K562 (cell line): ENCODE measurements around the gene INPP4B. TPM values are rescaled to one million over a fixed set of nuclear protein-coding genes. Genes with fewer than 3 reads are reported as not detected.

Experiments
- ATAC-seq: fragments of 200-7000 bp; cut with Tn5 transposase; 3 replicates; pipeline ENCODE4 v1.9.1; 2020; ENCODE audit warnings: moderate library complexity
- BruUV-seq: library from RNA; stranded (reverse); fragments of 400-500 nt; replicated peaks from 2 replicates; lab custom pipeline; 2021; lab: Mats Ljungman, UMichigan
- CTCF ChIA-PET: fragments of 300-600 bp; formaldehyde crosslinking; extraction: SDS; loops from one replicate; lab custom pipeline; 2021; ENCODE audit warnings: low intra/inter-chr PET ratio; lab: Yijun Ruan, JAX
- POLR2A ChIA-PET: fragments of 300-600, 350-650 bp; sonication (Branson Sonifier 250); formaldehyde crosslinking; extraction: SDS; loops from one replicate; lab custom pipeline; 2021; ENCODE audit warnings: antibody characterized with exemption, inconsistent platforms; lab: Yijun Ruan, JAX
- DNase-seq, 4 experiments: peaks; one replicate each; pipeline versions ENCODE4 v3.0.0 to v3.0.0-alpha.2; 2011 to 2018; ENCODE audit warnings: low spot score in 3 of 4, mixed read lengths in 3 of 4; ENCODE audit errors: extremely low read depth in 1 of 4
- FAIRE-seq: peaks from 2 replicates; lab custom pipeline; 2011; peaks lifted over from hg19 to GRCh38; lab: Jason Lieb, UNC
- H2AFZ ChIP-seq: 2 replicates; pipeline ENCODE4 v1.6.0; 2011; ENCODE audit warnings: low read depth, low read length, control low read depth, inconsistent platforms
- H3K27ac ChIP-seq: fragments of 200-600 bp; 3 replicates; pipeline ENCODE4 v1.8.0; 2011; ENCODE audit warnings: low read depth, mild to moderate bottlenecking, control low read depth, inconsistent platforms, low read length, moderate library complexity, mixed read lengths; ENCODE audit errors: extremely low read depth
- H3K27me3 ChIP-seq, 2 experiments: fragments of 300-600 bp in 1 of 2; 2 replicates in 1 of 2; 3 replicates in 1 of 2; pipeline versions ENCODE4 v1.6.0 to v1.8.0; 2011; ENCODE audit warnings: inconsistent platforms in 2 of 2, low read length in 2 of 2, mild to moderate bottlenecking in 1 of 2, mixed read lengths in 1 of 2, moderate library complexity in 1 of 2; ENCODE audit not compliant: control insufficient read depth in 2 of 2, insufficient read depth in 2 of 2
- H3K36me3 ChIP-seq: fragments of 300-600 bp; 3 replicates; pipeline ENCODE4 v1.8.0; 2011; ENCODE audit warnings: mild to moderate bottlenecking, low read length, inconsistent platforms; ENCODE audit not compliant: control insufficient read depth, insufficient read depth
- H3K4me1 ChIP-seq, 2 experiments: fragments of 200-600 bp in 1 of 2; replicated peaks in 1 of 2; 2 replicates in 1 of 2; 3 replicates in 1 of 2; pipeline versions ENCODE4 v1.5.1 to v1.8.0; 2011; ENCODE audit warnings: inconsistent platforms in 2 of 2, low read length in 2 of 2, mild to moderate bottlenecking in 1 of 2, mixed read lengths in 1 of 2, moderate library complexity in 1 of 2; ENCODE audit not compliant: control insufficient read depth in 2 of 2, insufficient read depth in 2 of 2
- H3K4me2 ChIP-seq: 2 replicates; pipeline ENCODE4 v1.6.1; 2011; ENCODE audit warnings: low read length, control low read depth, inconsistent platforms, mixed read lengths; ENCODE audit not compliant: insufficient read depth
- H3K4me3 ChIP-seq: fragments of 200-600 bp; sonication (generic), shearing (Covaris generic); 2 replicates; pipeline ENCODE4 v1.5.1; 2016; ENCODE audit warnings: control low read depth, inconsistent platforms
- H3K79me2 ChIP-seq: fragments of 200-600 bp; 3 replicates; pipeline ENCODE4 v1.8.0; 2011; ENCODE audit warnings: low read length, inconsistent platforms; ENCODE audit not compliant: control insufficient read depth, insufficient read depth
- H3K9ac ChIP-seq, 2 experiments: 2 replicates each; pipeline versions ENCODE4 v1.6.0 to v1.6.1; 2011; ENCODE audit warnings: low read depth in 2 of 2, low read length in 2 of 2, control low read depth in 1 of 2, inconsistent platforms in 1 of 2, mild to moderate bottlenecking in 1 of 2, mixed read lengths in 1 of 2; ENCODE audit not compliant: insufficient read depth in 1 of 2
- H3K9me1 ChIP-seq: one replicate; pipeline ENCODE4 v1.6.0; 2011; ENCODE audit warnings: inconsistent platforms, mild to moderate bottlenecking, low read length, moderate library complexity; ENCODE audit not compliant: control insufficient read depth, insufficient read depth
- H3K9me3 ChIP-seq: replicated peaks from 2 replicates; pipeline ENCODE4 v1.5.1; 2011; ENCODE audit warnings: low read depth, low read length, inconsistent platforms; ENCODE audit not compliant: control insufficient read depth, insufficient read depth
- H4K20me1 ChIP-seq: replicated peaks from 2 replicates; pipeline ENCODE4 v1.6.1; 2011; ENCODE audit warnings: low read length, inconsistent platforms, mixed read lengths; ENCODE audit not compliant: control insufficient read depth, insufficient read depth
- C11orf30 ChIP-seq: fragments of 450-650 bp; IDR thresholded peaks from 2 replicates; pipeline ENCODE4 v1.6.1; 2016; ENCODE audit warnings: low read depth, mild to moderate bottlenecking
- LEF1 ChIP-seq: fragments of 450-650 bp; IDR thresholded peaks from 2 replicates; pipeline ENCODE4 v1.6.1; 2016; ENCODE audit warnings: mild to moderate bottlenecking
- NONO ChIP-seq, 2 experiments: fragments of 200-400 bp in 1 of 2; fragments of 450-650 bp in 1 of 2; formaldehyde crosslinking in 1 of 2; IDR thresholded peaks; 2 replicates each; pipeline ENCODE4 v1.6.1; 2017; ENCODE audit warnings: low read depth in 2 of 2, mild to moderate bottlenecking in 2 of 2, moderate library complexity in 2 of 2, low read length in 1 of 2
- XRCC4 ChIP-seq: IDR thresholded peaks from one replicate; pipeline ENCODE4 v1.6.1; 2011; ENCODE audit not compliant: insufficient read depth, insufficient read length; ENCODE audit errors: extremely low read depth
- ZNF395 ChIP-seq: fragments of 200-800 bp; sonication (Bioruptor generic); IDR thresholded peaks from 2 replicates; pipeline ENCODE4 v1.6.1; 2017; ENCODE audit warnings: missing genetic modification characterization, missing compliant biosample characterization
- WGBS: fragments of 100-300 bp; shearing (Covaris generic); methylation state at CpG from one replicate; pipeline ENCODE4 v1.1.6; 2016; ENCODE audit warnings: low coverage, mixed read lengths; ENCODE audit not compliant: insufficient coverage; ENCODE audit errors: missing lambda C conversion rate; 5-methylcytosine and 5-hydroxymethylcytosine counted together
- in situ Hi-C: fragments of 300-500 bp; cut with MboI; formaldehyde crosslinking; loops from 4 replicates; pipeline ENCODE4 v1.15.0; 2018; ENCODE audit warnings: inconsistent platforms, mixed read lengths
- intact Hi-C: fragments of 100-400 bp; cut with micrococcal nuclease; formaldehyde crosslinking; loops from 2 replicates; pipeline ENCODE4 v1.14.2; 2022
- polyA plus RNA-seq, 8 experiments: library from polyadenylated mRNA; depleted of rRNA in 4 of 8; stranded (reverse) in 5 of 8; unstranded in 3 of 8; fragments of >200 nt; fragmentation: Nextera tagmentation in 2 of 8; fragmentation: Illumina TruSeq in 1 of 8; extraction: Ambion mirVana in 2 of 8; extraction: Trizol in 1 of 8; gene quantifications; 2 replicates each; pipeline versions ENCODE4 v1.2.1 to v1.2.3, GENCODE V29; 2011 to 2014; ENCODE audit warnings: inconsistent platforms in 1 of 8, missing spikeins in 1 of 8
- total RNA-seq, 7 experiments: library from RNA; depleted of rRNA in 6 of 7; stranded (reverse); fragments of >200 nt in 6 of 7; fragmentation: Illumina TruSeq in 2 of 7; extraction: Trizol in 2 of 7; gene quantifications; 2 replicates each; pipeline versions ENCODE4 v1.2.1 to v1.2.3, GENCODE V29; 2011 to 2021; ENCODE audit warnings: low replicate concordance in 1 of 7
- TF ChIP-seq, protein P1 (sequence below): sonication (generic); formaldehyde crosslinking; IDR thresholded peaks from 2 replicates; pipeline ENCODE4 v1.8.1; 2022; ENCODE audit warnings: missing genetic modification reagents
- TF ChIP-seq, protein P2 (sequence below), 3 experiments: fragments of 200-800 bp in 1 of 3; fragments of 250-450 bp in 1 of 3; fragments of 450-650 bp in 1 of 3; sonication (Bioruptor Pico) in 1 of 3; sonication (Bioruptor generic) in 1 of 3; formaldehyde crosslinking in 1 of 3; IDR thresholded peaks; 2 replicates each; pipeline versions ENCODE4 v1.6.1 to v1.8.0; 2016 to 2022; ENCODE audit warnings: mild to moderate bottlenecking in 2 of 3, missing genetic modification characterization in 2 of 3, missing compliant biosample characterization in 1 of 3, moderate library complexity in 1 of 3

Gene INPP4B
- total and polyA plus RNA-seq, 9 of the 15 experiments (the other 6 are each of a cell fraction or from before 2014, with no cell fraction given): 0.04 to 0.11 TPM; not detected in 7

GRCh38 chr4:142311916-142312315 lies 534.2 kb downstream of the INPP4B start:
- Histone ChIP-seq H2AFZ (no peak overlapping the region), H3K36me3 (no peaks in the 10 kb centered on the region), H3K4me2 (no peak overlapping the region), H3K9me1 (no peaks in the 10 kb centered on the region), H3K79me2 (no peaks in the 10 kb centered on the region), H4K20me1 (no peaks in the 10 kb centered on the region), H3K27ac (no peak overlapping the region), H3K4me3 (no peak overlapping the region), H3K4me1 (no peaks in the 10 kb centered on the region), H3K9me3 (no peaks in the 10 kb centered on the region), H3K27me3 (no peaks in the 10 kb centered on the region), H3K9ac (no peak overlapping the region)
- 0% methylated on average over 6 of the region's 6 CpGs for WGBS
- POLR2A ChIA-PET: no interaction called here
- ATAC-seq (no peak), FAIRE-seq (no peak), DNase-seq (no peak)
- TF ChIP-seq LEF1: no peak
- in situ Hi-C loops: no loop called here
- BruUV-seq: no TSS peak
- intact Hi-C loops: no loop called here
- CTCF ChIA-PET: no interaction called here

DNA sequence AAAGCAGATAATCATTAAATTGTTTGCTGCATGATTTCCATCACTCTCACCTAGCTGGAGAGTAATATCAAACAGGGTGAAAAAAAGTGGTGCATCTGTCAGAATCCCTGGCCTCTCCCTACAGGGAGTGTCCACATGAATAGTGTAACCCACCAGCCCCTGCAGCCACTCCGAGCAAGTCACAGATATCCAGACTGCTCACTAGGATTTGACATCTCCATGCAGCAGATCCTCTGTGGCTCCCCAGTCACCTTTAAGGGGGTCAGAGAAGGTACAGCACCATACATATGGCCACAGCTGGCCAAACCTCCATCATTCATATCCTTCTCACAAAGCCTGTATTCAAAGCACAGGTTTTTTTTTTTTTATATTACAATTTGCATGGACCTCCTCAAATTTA lies 536.3 kb downstream of the INPP4B start:
- ChIA-PET POLR2A (no interaction called here), CTCF (no interaction called here)
- no peak for FAIRE-seq
- no peaks in the 10 kb centered on the region for H3K4me1 ChIP-seq
- no peak overlapping the region for H3K4me2 ChIP-seq
- no TSS peak for BruUV-seq
- H3K9ac ChIP-seq: no peak overlapping the region
- H3K4me3 ChIP-seq: no peak overlapping the region
- H2AFZ ChIP-seq: no peak overlapping the region
- no peaks in the 10 kb centered on the region for H3K36me3 ChIP-seq
- intact Hi-C loops (no loop called here), in situ Hi-C loops (no loop called here)
- H3K9me1 ChIP-seq: no peaks in the 10 kb centered on the region
- WGBS: 0% methylated on average over 1 of the region's 1 CpG
- DNase-seq: no peak
- H3K27ac ChIP-seq: no peak overlapping the region
- ATAC-seq: no peak
- H3K9me3 ChIP-seq: no peaks in the 10 kb centered on the region
- no peaks in the 10 kb centered on the region for H4K20me1 ChIP-seq
- no peaks in the 10 kb centered on the region for H3K79me2 ChIP-seq
- H3K27me3 ChIP-seq: no peaks in the 10 kb centered on the region
- TF ChIP-seq C11orf30 (no peak), NONO (IDR thresholded peaks at IDR 0.05; ENCODE audit: low read depth in 2 of 2, low read length in 1 of 2) (no peak), XRCC4 (no peak), ZNF395 (CRISPR knock-in tag) (no peak)
- TF ChIP-seq, protein P1, sequence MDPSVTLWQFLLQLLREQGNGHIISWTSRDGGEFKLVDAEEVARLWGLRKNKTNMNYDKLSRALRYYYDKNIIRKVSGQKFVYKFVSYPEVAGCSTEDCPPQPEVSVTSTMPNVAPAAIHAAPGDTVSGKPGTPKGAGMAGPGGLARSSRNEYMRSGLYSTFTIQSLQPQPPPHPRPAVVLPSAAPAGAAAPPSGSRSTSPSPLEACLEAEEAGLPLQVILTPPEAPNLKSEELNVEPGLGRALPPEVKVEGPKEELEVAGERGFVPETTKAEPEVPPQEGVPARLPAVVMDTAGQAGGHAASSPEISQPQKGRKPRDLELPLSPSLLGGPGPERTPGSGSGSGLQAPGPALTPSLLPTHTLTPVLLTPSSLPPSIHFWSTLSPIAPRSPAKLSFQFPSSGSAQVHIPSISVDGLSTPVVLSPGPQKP (CRISPR knock-in tag): no peak
- TF ChIP-seq, protein P2, sequence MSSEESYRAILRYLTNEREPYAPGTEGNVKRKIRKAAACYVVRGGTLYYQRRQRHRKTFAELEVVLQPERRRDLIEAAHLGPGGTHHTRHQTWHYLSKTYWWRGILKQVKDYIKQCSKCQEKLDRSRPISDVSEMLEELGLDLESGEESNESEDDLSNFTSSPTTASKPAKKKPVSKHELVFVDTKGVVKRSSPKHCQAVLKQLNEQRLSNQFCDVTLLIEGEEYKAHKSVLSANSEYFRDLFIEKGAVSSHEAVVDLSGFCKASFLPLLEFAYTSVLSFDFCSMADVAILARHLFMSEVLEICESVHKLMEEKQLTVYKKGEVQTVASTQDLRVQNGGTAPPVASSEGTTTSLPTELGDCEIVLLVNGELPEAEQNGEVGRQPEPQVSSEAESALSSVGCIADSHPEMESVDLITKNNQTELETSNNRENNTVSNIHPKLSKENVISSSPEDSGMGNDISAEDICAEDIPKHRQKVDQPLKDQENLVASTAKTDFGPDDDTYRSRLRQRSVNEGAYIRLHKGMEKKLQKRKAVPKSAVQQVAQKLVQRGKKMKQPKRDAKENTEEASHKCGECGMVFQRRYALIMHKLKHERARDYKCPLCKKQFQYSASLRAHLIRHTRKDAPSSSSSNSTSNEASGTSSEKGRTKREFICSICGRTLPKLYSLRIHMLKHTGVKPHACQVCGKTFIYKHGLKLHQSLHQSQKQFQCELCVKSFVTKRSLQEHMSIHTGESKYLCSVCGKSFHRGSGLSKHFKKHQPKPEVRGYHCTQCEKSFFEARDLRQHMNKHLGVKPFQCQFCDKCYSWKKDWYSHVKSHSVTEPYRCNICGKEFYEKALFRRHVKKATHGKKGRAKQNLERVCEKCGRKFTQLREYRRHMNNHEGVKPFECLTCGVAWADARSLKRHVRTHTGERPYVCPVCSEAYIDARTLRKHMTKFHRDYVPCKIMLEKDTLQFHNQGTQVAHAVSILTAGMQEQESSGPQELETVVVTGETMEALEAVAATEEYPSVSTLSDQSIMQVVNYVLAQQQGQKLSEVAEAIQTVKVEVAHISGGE (CRISPR knock-in tag; IDR thresholded peaks at IDR 0.05): no peak
